ENCODE results near the gene LDHAL6B. TPM values are rescaled to one million over a fixed set of nuclear protein-coding genes. Genes with fewer than 3 reads are reported as not detected.

The LDHAL6B gene
- polyA plus RNA-seq, 1 donor (not counting 4 experiments of a cell fraction or from before 2014, with no cell fraction given): not detected

GRCh38 chr15:59203657-59204056 is 3.0 kb upstream of the LDHAL6B start:
- dilution Hi-C loops (cut with MboI; ENCODE audit: extremely low pct_ligation_motif_present, low sequenced_read_pairs): no loop called here
- H3K27me3 ChIP-seq (ENCODE audit: control insufficient read depth, extremely low read depth, insufficient read depth, low read length): no peaks in the 10 kb centered on the region
- peaks cover 44 to 79% of the 10 kb centered on the region in 2 experiments for H3K36me3 ChIP-seq (ENCODE audit: control insufficient read depth in 2 of 2, extremely low read depth in 1 of 2, insufficient read depth in 2 of 2, low read length in 2 of 2)
- H3K9ac ChIP-seq (ENCODE audit: control insufficient read depth, extremely low read depth, insufficient read depth, low read length): no peak overlapping the region
- no peak overlapping the region for H3K27ac ChIP-seq (ENCODE audit: control insufficient read depth, insufficient read depth, low read length)
- DNase-seq (ENCODE audit: low read depth, low spot score) (no peak), FAIRE-seq (no peak)
- H3K79me2 ChIP-seq (ENCODE audit: control insufficient read depth, insufficient read depth, low read length): no peaks in the 10 kb centered on the region
- no peaks in the 10 kb centered on the region for H3K9me1 ChIP-seq (ENCODE audit: control insufficient read depth, extremely low read depth, insufficient read depth, low read length)
- H3K4me3 ChIP-seq (ENCODE audit: control insufficient read depth in 2 of 3, extremely low read depth in 1 of 3, insufficient read depth in 2 of 3, low read depth in 1 of 3, low read length in 3 of 3): no peak overlapping the region
- peaks cover 8% of the 10 kb centered on the region for H3K4me1 ChIP-seq (ENCODE audit: control insufficient read depth, extremely low read depth, insufficient read depth, low read length)
- TF ChIP-seq CTCF (optimal IDR thresholded peaks at IDR 0.05 in 1 of 3, IDR thresholded peaks at IDR 0.05 in 1 of 3, conservative IDR thresholded peaks at IDR 0.05 in 1 of 3; ENCODE audit: extremely low read depth in 1 of 3, insufficient read depth in 2 of 3, low read length in 3 of 3) (no peak), EZH2 (IDR thresholded peaks at IDR 0.05; ENCODE audit: low read length) (no peak)
- no peak overlapping the region for H3K4me2 ChIP-seq (ENCODE audit: control insufficient read depth, extremely low read depth, insufficient read depth, low read depth, low read length)
- H3K9me3 ChIP-seq (ENCODE audit: control insufficient read depth, low read depth, low read length): no peaks in the 10 kb centered on the region
- no peaks in the 10 kb centered on the region for H4K20me1 ChIP-seq (ENCODE audit: control insufficient read depth, extremely low read depth, insufficient read depth, low read length)
- H2AFZ ChIP-seq (ENCODE audit: control insufficient read depth, low read length): no peak overlapping the region

GRCh38 chr15:59205839-59206622 is 612 bp upstream of the LDHAL6B start:
- no peak overlapping the region for H3K9ac ChIP-seq (ENCODE audit: control insufficient read depth, extremely low read depth, insufficient read depth, low read length)
- H4K20me1 ChIP-seq (ENCODE audit: control insufficient read depth, extremely low read depth, insufficient read depth, low read length): no peaks in the 10 kb centered on the region
- TF ChIP-seq EZH2 (IDR thresholded peaks at IDR 0.05; ENCODE audit: low read length): no peak
- TF ChIP-seq CTCF (optimal IDR thresholded peaks at IDR 0.05 in 1 of 3, IDR thresholded peaks at IDR 0.05 in 1 of 3, conservative IDR thresholded peaks at IDR 0.05 in 1 of 3; ENCODE audit: extremely low read depth in 1 of 3, insufficient read depth in 2 of 3, low read length in 3 of 3): no peak
- H3K79me2 ChIP-seq (ENCODE audit: control insufficient read depth, insufficient read depth, low read length): no peaks in the 10 kb centered on the region
- DNase-seq (ENCODE audit: low read depth, low spot score) (no peak), FAIRE-seq (no peak)
- H3K9me1 ChIP-seq (ENCODE audit: control insufficient read depth, extremely low read depth, insufficient read depth, low read length): no peaks in the 10 kb centered on the region
- H3K4me2 ChIP-seq (ENCODE audit: control insufficient read depth, extremely low read depth, insufficient read depth, low read depth, low read length): no peak overlapping the region
- peaks cover 43 to 78% of the 10 kb centered on the region in 2 experiments for H3K36me3 ChIP-seq (ENCODE audit: control insufficient read depth in 2 of 2, extremely low read depth in 1 of 2, insufficient read depth in 2 of 2, low read length in 2 of 2)
- dilution Hi-C loops (cut with MboI; ENCODE audit: extremely low pct_ligation_motif_present, low sequenced_read_pairs): no loop called here
- H2AFZ ChIP-seq (ENCODE audit: control insufficient read depth, low read length): no peak overlapping the region
- no peaks in the 10 kb centered on the region for H3K27me3 ChIP-seq (ENCODE audit: control insufficient read depth, extremely low read depth, insufficient read depth, low read length)
- H3K4me3 ChIP-seq (ENCODE audit: control insufficient read depth in 2 of 3, extremely low read depth in 1 of 3, insufficient read depth in 2 of 3, low read depth in 1 of 3, low read length in 3 of 3): no peak overlapping the region
- H3K4me1 ChIP-seq (ENCODE audit: control insufficient read depth, extremely low read depth, insufficient read depth, low read length): no peaks in the 10 kb centered on the region
- no peak overlapping the region for H3K27ac ChIP-seq (ENCODE audit: control insufficient read depth, insufficient read depth, low read length)
- H3K9me3 ChIP-seq (ENCODE audit: control insufficient read depth, low read depth, low read length): no peaks in the 10 kb centered on the region

Data from keratinocyte (primary cell).